Measurements from ENCODE around the gene UBL4B.

GRCh38 chr1:110086961-110087360 lies 25.3 kb upstream of the UBL4B start:
- TF ChIP-seq CTCF (IDR thresholded peaks at IDR 0.05) (no peak), POLR2A (IDR thresholded peaks at IDR 0.05) (no peak)

All from heart left ventricle (tissue), 13 donors.